RPMI7951 (cell line): ENCODE results near the gene PCDHA10. TPM values are rescaled to one million over a fixed set of nuclear protein-coding genes. Genes with fewer than 3 reads are reported as not detected.

Source experiments
- DNase-seq: peaks from one replicate; pipeline ENCODE4 v3.0.0-alpha.2; 2012; ENCODE audit warnings: low read depth
- total RNA-seq: library from RNA; depleted of rRNA; stranded (reverse); fragments of >200 nt; shearing (Covaris generic); gene quantifications from 2 replicates; pipeline ENCODE4 v1.2.3, GENCODE V29; 2014; rRNA removed

Gene PCDHA10
- total RNA-seq, 1 experiment from 2014 or later, result not detected

DNA sequence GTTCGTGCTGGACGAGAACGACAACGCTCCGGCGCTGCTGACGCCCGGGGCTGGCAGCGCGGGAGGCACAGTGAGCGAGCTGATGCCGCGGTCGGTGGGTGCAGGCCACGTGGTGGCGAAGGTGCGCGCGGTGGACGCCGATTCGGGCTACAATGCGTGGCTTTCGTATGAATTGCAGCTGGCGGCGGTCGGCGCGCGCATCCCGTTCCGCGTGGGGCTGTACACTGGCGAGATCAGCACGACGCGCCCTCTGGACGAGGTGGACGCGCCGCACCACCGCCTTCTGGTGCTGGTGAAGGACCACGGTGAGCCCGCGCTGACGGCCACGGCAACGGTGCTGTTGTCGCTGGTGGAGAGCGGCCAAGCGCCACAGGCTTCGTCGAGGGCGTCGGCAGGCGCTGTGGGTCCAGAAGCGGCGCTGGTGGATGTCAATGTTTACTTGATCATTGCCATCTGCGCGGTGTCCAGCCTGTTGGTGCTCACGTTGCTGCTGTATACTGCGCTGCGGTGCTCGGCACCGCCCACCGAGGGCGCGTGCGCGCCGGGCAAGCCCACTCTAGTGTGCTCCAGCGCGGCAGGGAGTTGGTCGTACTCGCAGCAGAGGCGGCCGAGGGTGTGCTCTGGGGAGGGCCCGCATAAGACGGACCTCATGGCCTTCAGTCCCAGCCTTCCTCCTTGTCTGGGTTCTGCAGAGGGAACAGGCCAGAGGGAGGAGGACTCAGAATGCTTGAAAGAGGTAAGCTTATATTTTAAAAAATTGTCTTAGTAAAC is 28.4 kb downstream of the PCDHA10 start:
- no peak for DNase-seq

DNA sequence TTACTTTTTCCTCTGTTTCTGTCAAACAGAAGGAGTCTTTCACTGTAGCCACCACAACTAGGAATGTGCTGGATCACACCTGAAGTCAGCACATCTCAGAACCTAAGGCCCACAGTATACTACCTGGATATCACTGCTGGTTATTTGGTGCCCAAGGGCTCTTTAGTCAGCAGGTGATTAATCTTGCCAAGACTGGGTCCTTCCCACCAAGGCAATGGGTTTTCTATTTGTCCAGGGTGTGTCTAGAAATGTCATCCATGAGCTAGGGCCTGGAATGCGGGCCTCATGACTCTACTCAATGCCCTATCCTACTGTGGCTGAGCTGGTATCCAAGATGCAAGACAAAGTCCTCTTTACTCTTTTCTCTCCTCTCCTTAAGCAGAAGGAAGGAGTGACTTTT is 60.6 kb downstream of the PCDHA10 start:
- DNase-seq, result no peak

Other genes starting within 250 kb of the PCDHA10 start
- 0.20 and 0.96 TPM in 2 replicates for gene CD14, start 222.7 kb upstream of the PCDHA10 start, total RNA-seq
- gene TMCO6, start 216.4 kb upstream of the PCDHA10 start, total RNA-seq, result 6.8 and 9.2 TPM in 2 replicates
- gene NDUFA2, start 208.3 kb upstream of the PCDHA10 start, total RNA-seq, result 106 and 116 TPM in 2 replicates
- 93.8 and 130 TPM in 2 replicates for gene IK, start 208.1 kb upstream of the PCDHA10 start, total RNA-seq
- 11.2 and 15.4 TPM in 2 replicates for gene WDR55, start 191.0 kb upstream of the PCDHA10 start, total RNA-seq
- gene DND1, start 182.3 kb upstream of the PCDHA10 start, total RNA-seq, result 0.10 and 0.12 TPM in 2 replicates
- gene HARS1, start 164.5 kb upstream of the PCDHA10 start, total RNA-seq, result 52.0 and 62.3 TPM in 2 replicates
- 22.6 and 25.5 TPM in 2 replicates for gene HARS2, start 164.4 kb upstream of the PCDHA10 start, total RNA-seq
- gene ZMAT2, start 155.4 kb upstream of the PCDHA10 start, total RNA-seq, result 44.6 and 45.5 TPM in 2 replicates
- under 0.01 TPM in 1 of 2 replicates, not detected in the other for gene PCDHA1, start 69.8 kb upstream of the PCDHA10 start, total RNA-seq
- gene PCDHA2, start 61.0 kb upstream of the PCDHA10 start, total RNA-seq, result not detected in 2 replicates
- not detected in 2 replicates for gene PCDHA3, start 54.8 kb upstream of the PCDHA10 start, total RNA-seq
- gene PCDHA4, start 48.8 kb upstream of the PCDHA10 start, total RNA-seq, result under 0.01 and 0.12 TPM in 2 replicates
- gene PCDHA5, start 34.3 kb upstream of the PCDHA10 start, total RNA-seq, result 0.12 TPM in 1 of 2 replicates, not detected in the other
- 0.10 and 0.12 TPM in 2 replicates for gene PCDHA6, start 27.9 kb upstream of the PCDHA10 start, total RNA-seq
- gene PCDHA7, start 21.6 kb upstream of the PCDHA10 start, total RNA-seq, result 0.88 and 1.1 TPM in 2 replicates
- gene PCDHA8, start 14.7 kb upstream of the PCDHA10 start, total RNA-seq, result 0.10 and 0.12 TPM in 2 replicates
- gene PCDHA9, start 7.5 kb upstream of the PCDHA10 start, total RNA-seq, result not detected in 2 replicates
- gene PCDHA11, start 13.1 kb downstream of the PCDHA10 start, total RNA-seq, result not detected in 2 replicates
- gene PCDHA12, start 19.4 kb downstream of the PCDHA10 start, total RNA-seq, result not detected in 2 replicates
- gene PCDHA13, start 26.2 kb downstream of the PCDHA10 start, total RNA-seq, result not detected in 2 replicates
- not detected in 2 replicates for gene PCDHAC1, start 70.4 kb downstream of the PCDHA10 start, total RNA-seq
- not detected in 2 replicates for gene PCDHAC2, start 110.6 kb downstream of the PCDHA10 start, total RNA-seq
- not detected in 2 replicates for gene PCDHB1, start 195.5 kb downstream of the PCDHA10 start, total RNA-seq
- gene PCDHB2, start 238.7 kb downstream of the PCDHA10 start, total RNA-seq, result 0.88 and 0.96 TPM in 2 replicates
- gene PCDHB3, start 244.6 kb downstream of the PCDHA10 start, total RNA-seq, result 0.12 and 0.20 TPM in 2 replicates